DMS153 (cell line): ENCODE measurements around the gene CBX3.
"Not testable (repeated sequence)": the region's sequence is repeated elsewhere in the genome, so short reads cannot be mapped to it uniquely, and the experiment has no call there.

Experiments used
- DNase-seq: peaks from one replicate; lab custom pipeline; 2025; lab: John Stamatoyannopoulos, UW

Gene CBX3

GRCh38 chr7:26188206-26188956 is 13.2 kb upstream of the CBX3 start:
- no peak for DNase-seq

GRCh38 chr7:26188957-26189541 is 12.5 kb upstream of the CBX3 start:
- no peak for DNase-seq

- no peak for DNase-seq
These were observed 11.8 kb upstream of the CBX3 start for GRCh38 chr7:26189697-26190096.

- DNase-seq: no peak
These were observed 11.1 kb upstream of the CBX3 start for GRCh38 chr7:26190417-26190869.

GRCh38 chr7:26191233-26191973 is 10.1 kb upstream of the CBX3 start:
- no peak for DNase-seq

GRCh38 chr7:26191974-26192479 is 9.5 kb upstream of the CBX3 start:
- DNase-seq: no peak

- DNase-seq: no peak
These were observed 9.0 kb upstream of the CBX3 start for GRCh38 chr7:26192485-26193087.

GRCh38 chr7:26193432-26194207 is 7.9 kb upstream of the CBX3 start:
- no peak for DNase-seq

- DNase-seq: not testable (repeated sequence)
These were observed 6.8 kb upstream of the CBX3 start for GRCh38 chr7:26194764-26195163.

GRCh38 chr7:26195182-26195581 is 6.4 kb upstream of the CBX3 start:
- no peak for DNase-seq

GRCh38 chr7:26195867-26196657 is 5.5 kb upstream of the CBX3 start:
- DNase-seq: no peak

GRCh38 chr7:26197153-26198115 is 4.1 kb upstream of the CBX3 start:
- no peak for DNase-seq

- DNase-seq: no peak
These were observed 3.3 kb upstream of the CBX3 start for GRCh38 chr7:26198133-26198780.

- no peak for DNase-seq
These were observed 2.8 kb upstream of the CBX3 start for GRCh38 chr7:26198781-26199169.

GRCh38 chr7:26199301-26200037 is 2.1 kb upstream of the CBX3 start:
- DNase-seq: peak; percentile 53

- DNase-seq: peak; percentile 53
These were observed 1.5 kb upstream of the CBX3 start for GRCh38 chr7:26200038-26200443.

GRCh38 chr7:26200444-26201246 is 900 bp upstream of the CBX3 start, which contains the start of gene HNRNPA2B1:
Gene HNRNPA2B1, minus strand, starts transcription at chr7:26200746. Its CDS starts 169 bp downstream, at chr7:26200577.
- peak; percentile 97 for DNase-seq
